Karpas-422 (cell line): Measurements from ENCODE around the gene RNF150. TPM values are rescaled to one million over a fixed set of nuclear protein-coding genes. Genes with fewer than 3 reads are reported as not detected.
"Not testable (repeated sequence)": the region's sequence is repeated elsewhere in the genome, so short reads cannot be mapped to it uniquely, and the experiment has no call there.

Experiments used
- DNase-seq: peaks from one replicate; pipeline ENCODE4 v3.0.0-alpha.2; 2015
- H2AFZ ChIP-seq: fragments of 200-600 bp; sonication (generic); 2 replicates; pipeline ENCODE4 v1.6.1; 2014; ENCODE audit warnings: antibody characterized with exemption, low read length, mixed read lengths
- H3K27ac ChIP-seq: fragments of 200-600 bp; sonication (generic); 2 replicates; pipeline ENCODE4 v1.5.1; 2014; ENCODE audit warnings: mild to moderate bottlenecking, low read length, moderate library complexity
- H3K27me3 ChIP-seq: fragments of 200-600 bp; sonication (generic); 2 replicates; pipeline ENCODE4 v1.6.1; 2014; ENCODE audit warnings: low read length, mixed read lengths
- H3K36me3 ChIP-seq: fragments of 200-600 bp; sonication (generic); 2 replicates; pipeline ENCODE4 v1.6.1; 2014; ENCODE audit warnings: low read length, mixed read lengths; ENCODE audit not compliant: insufficient read depth
- H3K4me1 ChIP-seq: fragments of 200-600 bp; sonication (generic); 2 replicates; pipeline ENCODE4 v1.6.1; 2014; ENCODE audit warnings: mild to moderate bottlenecking, low read length, mixed read lengths
- H3K4me2 ChIP-seq: fragments of 200-600 bp; sonication (generic); 2 replicates; pipeline ENCODE4 v1.6.1; 2014; ENCODE audit warnings: low read length, low read depth, mild to moderate bottlenecking; ENCODE audit not compliant: poor library complexity, severe bottlenecking
- H3K4me3 ChIP-seq: fragments of 200-600 bp; sonication (generic); 2 replicates; pipeline ENCODE4 v1.5.1; 2014; ENCODE audit warnings: mild to moderate bottlenecking, antibody characterized with exemption, low read length, mixed read lengths
- H3K79me2 ChIP-seq: fragments of 200-600 bp; sonication (generic); 2 replicates; pipeline ENCODE4 v1.6.1; 2014; ENCODE audit warnings: mild to moderate bottlenecking, low read length, mixed read lengths
- H3K9ac ChIP-seq: fragments of 200-600 bp; sonication (generic); 2 replicates; pipeline ENCODE4 v1.6.0; 2014; ENCODE audit warnings: low read length
- H3K9me2 ChIP-seq: fragments of 200-600 bp; sonication (generic), shearing (Covaris generic); replicated peaks from 2 replicates; pipeline ENCODE4 v1.6.0; 2014; ENCODE audit warnings: mild to moderate bottlenecking, low read length, moderate library complexity; ENCODE audit not compliant: insufficient read depth
- H3K9me3 ChIP-seq: fragments of 300-700, 200-600 bp; sonication (generic); 2 replicates; pipeline ENCODE4 v1.6.1; 2014; ENCODE audit warnings: low read length, mixed read lengths
- H4K20me1 ChIP-seq: fragments of 200-600 bp; sonication (generic); 2 replicates; pipeline ENCODE4 v1.6.1; 2014; ENCODE audit warnings: mild to moderate bottlenecking, antibody characterized with exemption, low read length, low read depth; ENCODE audit not compliant: insufficient read depth
- total RNA-seq: library from RNA; depleted of rRNA; stranded (reverse); fragments of >200 nt; shearing (Covaris generic); gene quantifications from 2 replicates; pipeline ENCODE4 v1.2.3, GENCODE V29; 2014; ENCODE audit warnings: low replicate concordance; rRNA removed

The RNF150 gene
- total RNA-seq, 1 experiment from 2014 or later, result not detected

- no peaks in the 10 kb centered on the region for H3K27me3 ChIP-seq
- H3K27ac ChIP-seq, result no peak overlapping the region
- no peaks in the 10 kb centered on the region for H4K20me1 ChIP-seq
- no peak overlapping the region for H2AFZ ChIP-seq
- no peak overlapping the region for H3K4me3 ChIP-seq
- H3K9me2 ChIP-seq, result no peaks in the 10 kb centered on the region
- H3K36me3 ChIP-seq, result no peaks in the 10 kb centered on the region
- H3K4me2 ChIP-seq, result no peak overlapping the region
- DNase-seq, result no peak
- peaks cover 5% of the 10 kb centered on the region for H3K4me1 ChIP-seq
- H3K79me2 ChIP-seq, result no peaks in the 10 kb centered on the region
- no peaks in the 10 kb centered on the region for H3K9me3 ChIP-seq
- no peak overlapping the region for H3K9ac ChIP-seq
Measured at GRCh38 chr4:140812916-140813315, 320.4 kb downstream of the RNF150 start.

GRCh38 chr4:140811429-140811828 is 321.8 kb downstream of the RNF150 start:
- Histone ChIP-seq H3K4me3 (no peak overlapping the region), H3K4me2 (no peak overlapping the region), H3K9ac (no peak overlapping the region), H3K27ac (no peak overlapping the region), H4K20me1 (no peaks in the 10 kb centered on the region), H3K36me3 (no peaks in the 10 kb centered on the region), H3K4me1 (peaks cover 16% of the 10 kb centered on the region), H3K79me2 (no peaks in the 10 kb centered on the region), H3K27me3 (no peaks in the 10 kb centered on the region), H3K9me3 (no peaks in the 10 kb centered on the region), H2AFZ (no peak overlapping the region), H3K9me2 (no peaks in the 10 kb centered on the region)
- no peak for DNase-seq

GRCh38 chr4:140810591-140811169 is 322.6 kb downstream of the RNF150 start:
- H3K79me2 ChIP-seq, DNase-seq, H3K4me3 ChIP-seq, H3K27me3 ChIP-seq, H3K9me3 ChIP-seq, H3K9ac ChIP-seq, H3K36me3 ChIP-seq, H3K27ac ChIP-seq, H3K4me2 ChIP-seq, H4K20me1 ChIP-seq, H2AFZ ChIP-seq, H3K9me2 ChIP-seq: not testable (repeated sequence)
- peaks cover 16% of the 10 kb centered on the region for H3K4me1 ChIP-seq

Other genes with a start within 250 kb of the RNF150 start
- 53.6 and 60.3 TPM in 2 replicates for gene ZNF330, start 87.4 kb upstream of the RNF150 start, total RNA-seq